HepG2 (cell line): Measurements from ENCODE around the gene HOPX. TPM values are rescaled to one million over a fixed set of nuclear protein-coding genes. Genes with fewer than 3 reads are reported as not detected.

ENCODE experiments used
- ATAC-seq: fragments of 200-7000 bp; cut with Tn5 transposase; 3 replicates; pipeline ENCODE4 v1.9.1; 2020; ENCODE audit warnings: mild to moderate bottlenecking, moderate library complexity
- BruUV-seq: library from RNA; stranded (reverse); fragments of 400-500 nt; replicated peaks from 2 replicates; lab custom pipeline; 2021; lab: Mats Ljungman, UMichigan
- CTCF ChIA-PET: fragments of 300-600 bp; formaldehyde crosslinking; extraction: SDS; loops from one replicate; lab custom pipeline; 2021; ENCODE audit warnings: low total read pairs, inconsistent platforms, low intra/inter-chr PET ratio; lab: Yijun Ruan, JAX
- POLR2A ChIA-PET: fragments of 350-600 bp; sonication (Branson Sonifier 250); formaldehyde crosslinking; loops from one replicate; lab custom pipeline; 2020; ENCODE audit warnings: antibody characterized with exemption, inconsistent platforms; lab: Yijun Ruan, JAX
- DNase-seq: peaks from one replicate; pipeline ENCODE4 v3.0.0-alpha.2; 2015; ENCODE audit warnings: low spot score
- FAIRE-seq: peaks from 3 replicates; lab custom pipeline; 2011; peaks lifted over from hg19 to GRCh38; lab: Jason Lieb, UNC
- H2AFZ ChIP-seq: one replicate; pipeline ENCODE4 v1.6.1; 2011; ENCODE audit warnings: low read length, inconsistent platforms
- H3K27ac ChIP-seq: fragments of 300-600 bp; 3 replicates; pipeline ENCODE4 v1.8.0; 2011; ENCODE audit warnings: mixed run types, mild to moderate bottlenecking, mixed read lengths, low read length, inconsistent platforms; ENCODE audit not compliant: insufficient read depth; ENCODE audit errors: extremely low read length
- H3K27me3 ChIP-seq, 2 experiments: fragments of 200-600 bp in 1 of 2; 2 replicates in 1 of 2; 3 replicates in 1 of 2; pipeline versions ENCODE4 v1.6.0 to v1.8.0; 2011; ENCODE audit warnings: low read length in 2 of 2, mild to moderate bottlenecking in 2 of 2, moderate library complexity in 2 of 2, inconsistent platforms in 1 of 2; ENCODE audit not compliant: insufficient read depth in 2 of 2, control insufficient read depth in 1 of 2
- H3K36me3 ChIP-seq, 2 experiments: fragments of 200-600 bp in 1 of 2; replicated peaks in 1 of 2; 2 replicates in 1 of 2; 3 replicates in 1 of 2; pipeline versions ENCODE4 v1.5.1 to v1.8.0; 2011; ENCODE audit warnings: low read length in 2 of 2, inconsistent platforms in 1 of 2; ENCODE audit not compliant: insufficient read depth in 2 of 2, control insufficient read depth in 1 of 2
- H3K4me1 ChIP-seq: 2 replicates; pipeline ENCODE4 v1.5.1; 2012; ENCODE audit warnings: low read length, inconsistent platforms; ENCODE audit not compliant: insufficient read depth
- H3K4me2 ChIP-seq: 2 replicates; pipeline ENCODE4 v1.6.0; 2011; ENCODE audit warnings: low read depth, low read length, inconsistent platforms
- H3K4me3 ChIP-seq, 3 experiments: fragments of 200-600 bp in 1 of 3; sonication (generic), shearing (Covaris generic) in 1 of 3; replicated peaks in 1 of 3; 2 replicates each; pipeline ENCODE4 v1.5.1; 2011 to 2016; ENCODE audit warnings: low read length in 3 of 3, inconsistent platforms in 2 of 3, low read depth in 2 of 3, mild to moderate bottlenecking in 2 of 3, control low read depth in 1 of 3, mixed read lengths in 1 of 3; ENCODE audit not compliant: insufficient read depth in 1 of 3
- H3K79me2 ChIP-seq: one replicate; pipeline ENCODE4 v1.6.1; 2011; ENCODE audit warnings: low read length, inconsistent platforms; ENCODE audit not compliant: insufficient read depth
- H3K9ac ChIP-seq: 2 replicates; pipeline ENCODE4 v1.6.0; 2011; ENCODE audit warnings: mild to moderate bottlenecking, low read depth, low read length, inconsistent platforms; ENCODE audit not compliant: insufficient read depth
- H3K9me3 ChIP-seq: 2 replicates; pipeline ENCODE4 v1.5.1; 2012; ENCODE audit warnings: mild to moderate bottlenecking, low read length
- H4K20me1 ChIP-seq: 2 replicates; pipeline ENCODE4 v1.6.0; 2011; ENCODE audit warnings: inconsistent platforms, mild to moderate bottlenecking, low read length, moderate library complexity; ENCODE audit not compliant: insufficient read depth
- ATAD3A ChIP-seq: sonication (generic); formaldehyde crosslinking; IDR thresholded peaks from 2 replicates; pipeline ENCODE4 v1.4.0; 2020; ENCODE audit warnings: missing genetic modification reagents
- ATF7 ChIP-seq, 2 experiments: fragments of 450-650 bp in 1 of 2; sonication (generic) in 1 of 2; formaldehyde crosslinking in 1 of 2; IDR thresholded peaks; 2 replicates each; pipeline versions ENCODE4 v1.4.0 to v1.6.1; 2016 to 2020; ENCODE audit warnings: antibody characterized with exemption in 1 of 2, mild to moderate bottlenecking in 1 of 2, missing genetic modification reagents in 1 of 2
- CBX5 ChIP-seq: sonication (generic); formaldehyde crosslinking; IDR thresholded peaks from 2 replicates; pipeline ENCODE4 v1.4.0; 2020; ENCODE audit warnings: missing genetic modification reagents, borderline replicate concordance
- E2F1 ChIP-seq: sonication (generic); formaldehyde crosslinking; IDR thresholded peaks from 2 replicates; pipeline ENCODE4 v1.5.0; 2020; ENCODE audit warnings: missing genetic modification reagents
- FOXO1 ChIP-seq: sonication (generic); formaldehyde crosslinking; IDR thresholded peaks from 2 replicates; pipeline ENCODE4 v1.4.0; 2020; ENCODE audit warnings: missing genetic modification reagents
- HMG20B ChIP-seq: conservative IDR thresholded peaks from 2 replicates; pipeline ENCODE4 v1.6.1; 2016; ENCODE audit warnings: missing genetic modification reagents, missing compliant biosample characterization
- NFE2L2 ChIP-seq: fragments of 150-350 bp; IDR thresholded peaks from 2 replicates; pipeline ENCODE4 v1.6.1; 2014; ENCODE audit warnings: low read length
- RARA ChIP-seq: IDR thresholded peaks from 2 replicates; pipeline ENCODE4 v1.6.1; 2016; ENCODE audit warnings: missing genetic modification reagents, missing compliant biosample characterization
- USF2 ChIP-seq, 2 experiments: sonication (generic) in 1 of 2; formaldehyde crosslinking in 1 of 2; IDR thresholded peaks; 2 replicates each; pipeline versions ENCODE4 v1.5.1 to v1.6.1; 2011 to 2020; ENCODE audit warnings: borderline replicate concordance in 1 of 2, low read depth in 1 of 2, low read length in 1 of 2, mild to moderate bottlenecking in 1 of 2, missing genetic modification reagents in 1 of 2, moderate library complexity in 1 of 2
- ZFP36L2 ChIP-seq: sonication (generic); formaldehyde crosslinking; IDR thresholded peaks from 2 replicates; pipeline ENCODE4 v1.4.0; 2020; ENCODE audit warnings: missing genetic modification reagents
- ZNF33B ChIP-seq: sonication (generic); formaldehyde crosslinking; IDR thresholded peaks from 2 replicates; pipeline ENCODE4 v1.5.1; 2020; ENCODE audit warnings: mild to moderate bottlenecking, missing genetic modification reagents
- ZNF432 ChIP-seq: sonication (generic); formaldehyde crosslinking; IDR thresholded peaks from 2 replicates; pipeline ENCODE4 v1.5.0; 2020; ENCODE audit warnings: missing genetic modification reagents, mild to moderate bottlenecking, borderline replicate concordance
- ZNF782 ChIP-seq: sonication (generic); formaldehyde crosslinking; IDR thresholded peaks from 2 replicates; pipeline ENCODE4 v1.4.0; 2020; ENCODE audit warnings: missing genetic modification reagents, mild to moderate bottlenecking, borderline replicate concordance
- ZSCAN20 ChIP-seq: sonication (generic); formaldehyde crosslinking; IDR thresholded peaks from 2 replicates; pipeline ENCODE4 v1.4.0; 2020; ENCODE audit warnings: missing genetic modification reagents, mild to moderate bottlenecking, borderline replicate concordance
- WGBS: methylation state at CpG from one replicate; pipeline ENCODE4 v1.1.6; 2017; ENCODE audit warnings: low lambda C conversion rate; 5-methylcytosine and 5-hydroxymethylcytosine counted together
- in situ Hi-C: cut with HindIII; loops from 2 replicates; pipeline ENCODE4 v1.10.0; 2017; ENCODE audit warnings: low pct_unique_long_range_greater_than_20kb; ENCODE audit not compliant: extremely low pct_ligation_motif_present
- intact Hi-C: fragments of 100-400 bp; cut with micrococcal nuclease; formaldehyde crosslinking; loops from one replicate; pipeline ENCODE4 v1.10.0; 2022; ENCODE audit not compliant: unreplicated experiment
- polyA plus RNA-seq, 8 experiments: library from polyadenylated mRNA; depleted of rRNA in 3 of 8; stranded (reverse) in 7 of 8; unstranded in 1 of 8; fragments of >200 nt; fragmentation: Illumina TruSeq in 4 of 8; extraction: Trizol in 4 of 8; gene quantifications; 2 replicates each; pipeline versions ENCODE4 v1.2.1 to v1.2.3, GENCODE V29; 2011 to 2016; ENCODE audit warnings: low read depth in 4 of 8, missing spikeins in 1 of 8, mixed read lengths in 1 of 8; ENCODE audit not compliant: insufficient read depth in 1 of 8
- total RNA-seq, 5 experiments: library from RNA; depleted of rRNA; stranded (reverse); fragments of >200 nt; fragmentation: Illumina TruSeq; extraction: Trizol; gene quantifications; 2 replicates each; pipeline ENCODE4 v1.2.3, GENCODE V29; 2016; ENCODE audit warnings: low read depth in 1 of 5
- TF ChIP-seq, protein P1 (sequence below): sonication (generic); formaldehyde crosslinking; IDR thresholded peaks from 2 replicates; pipeline ENCODE4 v1.8.1; 2023; ENCODE audit warnings: mild to moderate bottlenecking, moderate library complexity, missing genetic modification reagents
- TF ChIP-seq, protein P2 (sequence below): sonication (generic); formaldehyde crosslinking; IDR thresholded peaks from 2 replicates; pipeline ENCODE4; 2020; ENCODE audit warnings: missing genetic modification reagents, mild to moderate bottlenecking, borderline replicate concordance

Gene HOPX
- total and polyA plus RNA-seq, 2 of the 13 experiments (the other 11 are each of a cell fraction or from before 2014, with no cell fraction given) = not detected

GRCh38 chr4:56728512-56728911 lies 47.4 kb upstream of the HOPX start:
- in situ Hi-C loops = no loop called here
- TF ChIP-seq, protein P1, sequence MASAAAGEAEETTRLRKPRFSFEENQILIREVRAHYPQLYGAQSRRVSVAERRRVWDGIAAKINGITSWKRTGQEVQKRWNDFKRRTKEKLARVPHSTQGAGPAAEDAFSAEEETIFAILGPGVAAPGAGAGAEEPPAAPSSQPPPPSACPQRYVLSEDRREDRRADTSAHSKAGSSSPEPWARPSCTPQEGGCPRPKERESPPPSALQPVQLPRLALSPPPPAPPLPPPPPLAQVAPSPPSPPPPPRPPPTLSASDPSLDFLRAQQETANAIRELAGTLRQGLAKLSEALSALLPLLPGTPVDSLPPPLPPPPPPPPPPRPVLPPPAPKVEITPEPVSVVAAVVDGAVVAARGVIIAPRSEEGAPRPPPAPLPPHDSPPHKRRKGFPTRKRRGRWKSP = no peak
- TF ChIP-seq ZNF782 (CRISPR knock-in tag) (no peak), FOXO1 (CRISPR knock-in tag) (no peak), ZNF432 (CRISPR knock-in tag) (no peak), CBX5 (CRISPR knock-in tag) (no peak), USF2 (IDR thresholded peaks at IDR 0.05; ENCODE audit: low read depth, low read length) (no peak), USF2 (CRISPR knock-in tag; IDR thresholded peaks at IDR 0.05; ENCODE audit: borderline replicate concordance) (no peak), HMG20B (CRISPR knock-in tag) (no peak), ATF7 (IDR thresholded peaks at IDR 0.05) (no peak), ATF7 (CRISPR knock-in tag; IDR thresholded peaks at IDR 0.05) (no peak), ZNF33B (CRISPR knock-in tag) (no peak), ATAD3A (CRISPR knock-in tag) (no peak), E2F1 (CRISPR knock-in tag) (no peak), ZSCAN20 (CRISPR knock-in tag) (no peak), RARA (CRISPR knock-in tag) (no peak), ZFP36L2 (CRISPR knock-in tag) (no peak), NFE2L2 (no peak)
- TF ChIP-seq, protein P2, sequence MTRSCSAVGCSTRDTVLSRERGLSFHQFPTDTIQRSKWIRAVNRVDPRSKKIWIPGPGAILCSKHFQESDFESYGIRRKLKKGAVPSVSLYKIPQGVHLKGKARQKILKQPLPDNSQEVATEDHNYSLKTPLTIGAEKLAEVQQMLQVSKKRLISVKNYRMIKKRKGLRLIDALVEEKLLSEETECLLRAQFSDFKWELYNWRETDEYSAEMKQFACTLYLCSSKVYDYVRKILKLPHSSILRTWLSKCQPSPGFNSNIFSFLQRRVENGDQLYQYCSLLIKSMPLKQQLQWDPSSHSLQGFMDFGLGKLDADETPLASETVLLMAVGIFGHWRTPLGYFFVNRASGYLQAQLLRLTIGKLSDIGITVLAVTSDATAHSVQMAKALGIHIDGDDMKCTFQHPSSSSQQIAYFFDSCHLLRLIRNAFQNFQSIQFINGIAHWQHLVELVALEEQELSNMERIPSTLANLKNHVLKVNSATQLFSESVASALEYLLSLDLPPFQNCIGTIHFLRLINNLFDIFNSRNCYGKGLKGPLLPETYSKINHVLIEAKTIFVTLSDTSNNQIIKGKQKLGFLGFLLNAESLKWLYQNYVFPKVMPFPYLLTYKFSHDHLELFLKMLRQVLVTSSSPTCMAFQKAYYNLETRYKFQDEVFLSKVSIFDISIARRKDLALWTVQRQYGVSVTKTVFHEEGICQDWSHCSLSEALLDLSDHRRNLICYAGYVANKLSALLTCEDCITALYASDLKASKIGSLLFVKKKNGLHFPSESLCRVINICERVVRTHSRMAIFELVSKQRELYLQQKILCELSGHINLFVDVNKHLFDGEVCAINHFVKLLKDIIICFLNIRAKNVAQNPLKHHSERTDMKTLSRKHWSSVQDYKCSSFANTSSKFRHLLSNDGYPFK (CRISPR knock-in tag) = no peak

More at GRCh38 chr4:56728512-56728911, 47.4 kb upstream of the HOPX start:
- ChIA-PET CTCF (no interaction called here), POLR2A (no interaction called here)
- no peaks in the 10 kb centered on the region for H3K36me3 ChIP-seq
- no peak overlapping the region for H3K4me2 ChIP-seq
- ATAC-seq = no peak
- H2AFZ ChIP-seq = no peak overlapping the region
- H3K9me3 ChIP-seq = no peaks in the 10 kb centered on the region
- no peaks in the 10 kb centered on the region for H3K4me1 ChIP-seq
- H3K79me2 ChIP-seq = no peaks in the 10 kb centered on the region
- intact Hi-C loops = no loop called here
- BruUV-seq = no TSS peak
- DNase-seq = no peak
- no peak overlapping the region for H3K9ac ChIP-seq
- 23% methylated on average over 4 of the region's 4 CpGs for WGBS
- H4K20me1 ChIP-seq = no peaks in the 10 kb centered on the region
- no peak overlapping the region for H3K4me3 ChIP-seq
- H3K27me3 ChIP-seq = no peaks in the 10 kb centered on the region; a peak in 2 of 5 replicates
- no peak overlapping the region for H3K27ac ChIP-seq
- no peak for FAIRE-seq
